Activated CD4-positive, alpha-beta T cell treated with anti-CD3 and anti-CD28 coated beads, Interleukin-2, amount 50 U/mL, for 16 hours (primary cell): ENCODE data around the gene ABCA13.

Experiments used
- DNase-seq: peaks from one replicate; pipeline ENCODE4 v3.0.0-alpha.2; 2020

Gene ABCA13

DNA sequence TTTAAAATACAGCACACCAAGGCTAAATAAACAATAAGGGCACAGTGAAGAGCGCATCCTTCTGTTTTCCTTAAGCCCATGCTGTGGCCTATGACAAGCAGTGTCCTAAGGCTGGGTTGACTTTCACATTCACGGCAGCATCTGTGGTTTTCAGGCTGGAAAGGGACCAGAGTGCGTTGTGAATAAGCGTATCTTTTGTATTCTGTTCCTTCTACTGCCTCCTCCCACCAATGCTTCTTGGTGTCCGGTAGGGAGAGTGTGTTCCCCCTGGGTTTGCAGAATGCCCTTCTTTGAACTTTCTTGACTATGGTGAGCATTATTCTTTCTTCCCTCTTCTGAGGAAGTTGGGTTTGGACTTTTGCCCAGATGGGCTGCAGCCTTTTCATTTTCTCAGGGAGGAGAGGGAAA lies 73.6 kb downstream of the ABCA13 start:
- no peak for DNase-seq

DNA sequence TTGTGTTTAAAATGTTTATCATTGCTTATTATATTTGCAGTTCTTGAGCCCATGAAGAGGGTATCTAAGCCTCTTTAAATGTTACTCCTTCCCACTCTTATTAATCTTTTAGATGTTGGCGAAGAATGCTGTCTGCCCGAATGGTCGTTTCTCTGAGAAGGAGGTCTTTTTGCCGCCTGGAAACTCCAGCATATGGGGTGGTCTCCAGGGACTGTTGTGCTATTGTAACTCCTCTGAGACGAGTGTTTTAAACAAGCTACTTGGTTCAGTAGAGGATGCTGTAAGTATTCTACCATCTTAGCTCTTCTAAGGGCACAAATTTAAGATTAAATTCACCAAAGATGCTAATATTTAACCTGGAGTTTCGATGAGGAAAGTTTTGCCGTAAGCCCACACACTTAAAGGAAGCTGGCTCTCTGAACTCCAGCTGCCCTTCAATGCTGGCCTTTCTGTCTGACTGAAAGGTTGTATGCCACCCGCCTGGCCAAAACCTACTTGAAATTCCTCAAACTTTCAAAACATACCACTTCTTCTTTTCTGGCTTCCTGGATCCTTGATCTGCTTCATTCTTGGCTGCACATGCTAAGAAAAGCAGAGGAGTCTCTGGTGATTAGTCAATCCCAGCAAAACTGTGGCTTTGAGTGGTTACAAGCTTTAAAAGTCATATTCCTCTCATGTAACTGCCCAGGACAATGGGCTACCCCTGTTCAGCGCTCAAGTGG lies 74.7 kb downstream of the ABCA13 start:
- DNase-seq = no peak

DNA sequence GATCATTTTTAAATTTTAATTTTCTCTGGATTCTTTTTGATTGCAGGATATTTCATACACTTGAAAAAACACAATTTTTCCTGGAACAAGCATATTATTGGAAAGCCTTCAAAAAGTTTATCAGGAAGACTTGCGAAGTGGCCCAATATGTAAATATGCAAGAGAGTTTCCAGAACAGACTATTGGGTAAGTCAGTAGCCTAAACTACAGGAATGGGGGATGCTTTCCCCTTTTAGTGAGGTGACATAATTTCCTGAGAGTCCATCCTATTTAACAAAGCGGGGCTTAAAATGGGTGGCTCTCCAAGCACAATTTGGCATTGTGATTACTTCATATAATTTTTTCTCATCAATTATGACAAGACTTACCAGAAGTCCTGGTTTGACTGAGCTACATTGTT lies 77.9 kb downstream of the ABCA13 start:
- no peak for DNase-seq

DNA sequence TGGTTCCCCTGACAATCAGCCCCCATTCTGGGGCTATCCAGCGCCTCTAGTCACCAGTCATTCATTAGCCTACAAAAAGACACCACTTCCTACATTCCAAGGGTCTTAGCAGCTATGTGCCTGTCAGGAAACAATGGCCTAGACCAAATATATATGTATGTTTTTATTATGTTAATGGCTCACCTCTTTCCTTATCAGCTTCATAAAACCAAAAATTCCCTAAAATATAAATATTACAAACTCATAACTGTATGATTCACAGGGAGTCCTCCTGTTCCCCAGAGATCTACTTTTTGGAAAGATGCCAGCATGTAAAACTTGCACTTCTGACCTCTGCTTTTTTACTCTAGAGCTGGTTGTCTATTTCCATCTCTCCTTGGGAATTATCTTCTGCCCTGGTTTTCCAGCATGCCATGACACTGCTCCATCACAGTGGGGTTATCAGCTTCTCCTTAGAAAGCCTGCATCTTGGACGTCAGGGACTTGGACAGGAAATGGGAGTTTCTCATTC lies 79.2 kb downstream of the ABCA13 start:
- DNase-seq = no peak

DNA sequence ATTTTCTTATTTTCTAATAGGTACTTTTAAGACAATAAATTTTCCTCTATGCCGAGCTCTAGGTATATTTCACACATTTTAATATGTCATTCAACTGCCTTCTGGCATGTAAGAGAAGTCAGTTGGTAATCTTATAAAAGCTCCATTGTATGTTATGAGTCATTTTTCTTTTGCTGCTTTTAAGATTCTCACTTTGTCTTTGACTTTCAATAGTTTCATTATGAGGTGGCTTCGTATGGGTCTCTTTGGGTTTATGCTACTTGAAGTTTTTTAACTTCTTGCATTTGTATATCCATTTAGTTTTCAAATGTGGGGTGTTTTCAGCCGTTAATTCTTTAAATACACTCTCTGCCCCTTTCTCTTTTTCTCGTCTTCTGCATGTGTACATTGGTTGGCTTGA lies 80.5 kb downstream of the ABCA13 start:
- peak; percentile 80 for DNase-seq

DNA sequence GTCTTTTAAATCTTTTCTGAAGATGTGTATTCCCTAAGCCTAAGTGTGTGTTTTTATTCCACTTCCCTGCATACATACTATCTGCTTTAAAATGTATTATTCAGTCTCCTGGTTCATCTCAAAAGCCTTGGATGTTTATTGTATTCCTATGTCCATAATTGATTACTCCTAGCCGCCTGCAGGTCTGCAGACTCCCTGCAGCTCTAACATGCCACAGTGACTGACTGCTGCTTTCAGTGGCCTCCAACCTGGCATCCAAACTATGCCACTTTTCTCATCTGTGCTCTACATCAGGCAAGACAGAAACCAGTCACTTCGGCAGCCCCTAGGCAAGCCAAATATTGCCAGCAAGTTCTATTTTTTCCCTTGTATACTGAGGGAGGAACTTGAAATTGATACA lies 81.7 kb downstream of the ABCA13 start:
- DNase-seq = no peak

DNA sequence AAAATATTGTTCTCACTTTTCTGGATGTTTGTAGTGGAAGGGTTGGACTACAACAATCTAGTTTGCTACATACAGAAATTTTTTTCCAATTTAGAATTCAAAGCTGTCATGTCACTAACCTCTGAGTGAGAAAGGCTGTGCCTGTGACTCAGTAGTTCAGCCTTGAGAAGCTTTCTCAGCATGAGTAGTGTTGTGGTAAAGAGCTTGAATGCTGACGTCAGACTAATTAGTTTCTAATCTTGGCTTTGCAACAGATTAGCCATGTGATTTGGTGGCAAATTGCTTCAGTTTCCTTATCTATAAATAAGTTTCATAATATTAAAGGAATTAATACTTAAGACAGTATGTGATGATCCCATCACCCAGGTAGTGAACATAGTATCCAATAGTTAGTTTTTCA lies 83.8 kb downstream of the ABCA13 start:
- peak; percentile 81 for DNase-seq

DNA sequence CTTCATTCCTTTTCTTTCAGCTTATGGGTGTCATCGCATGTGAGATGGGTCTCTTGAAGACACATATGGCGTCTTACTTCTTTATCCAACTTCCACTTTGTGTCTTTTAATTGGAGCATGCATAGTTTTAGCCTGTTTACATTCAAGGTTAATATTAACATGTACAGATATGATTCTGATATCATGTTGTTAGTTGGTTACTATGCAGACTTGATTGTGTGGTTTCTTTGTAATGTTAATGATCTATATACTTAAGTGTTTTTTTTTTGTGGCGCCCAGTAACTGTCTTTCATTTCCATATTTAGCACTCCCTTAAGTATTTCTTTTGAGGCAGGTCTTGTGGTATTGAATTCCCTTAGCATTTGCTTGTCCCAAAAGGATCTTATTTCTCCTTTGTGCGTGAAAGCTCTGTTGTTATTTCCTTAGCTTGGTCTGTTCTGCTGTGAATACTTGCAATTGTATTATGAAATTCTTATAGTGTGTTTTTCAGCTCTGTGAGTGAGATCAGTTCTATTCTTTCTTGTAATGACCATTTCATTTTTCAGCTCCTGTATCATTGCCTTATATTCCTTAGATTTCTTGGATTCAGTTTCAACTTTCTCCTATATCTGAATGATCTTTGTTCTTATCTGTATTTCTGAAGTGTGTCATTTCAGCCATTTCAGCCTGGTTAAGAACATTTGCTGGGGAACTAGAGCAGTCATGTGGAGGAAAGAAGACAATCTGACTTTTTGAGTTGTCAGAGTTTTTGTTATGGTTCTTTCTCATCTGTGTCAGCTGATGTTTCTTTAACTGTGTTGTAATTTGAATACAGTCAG lies 88.4 kb downstream of the ABCA13 start:
- DNase-seq = no peak

DNA sequence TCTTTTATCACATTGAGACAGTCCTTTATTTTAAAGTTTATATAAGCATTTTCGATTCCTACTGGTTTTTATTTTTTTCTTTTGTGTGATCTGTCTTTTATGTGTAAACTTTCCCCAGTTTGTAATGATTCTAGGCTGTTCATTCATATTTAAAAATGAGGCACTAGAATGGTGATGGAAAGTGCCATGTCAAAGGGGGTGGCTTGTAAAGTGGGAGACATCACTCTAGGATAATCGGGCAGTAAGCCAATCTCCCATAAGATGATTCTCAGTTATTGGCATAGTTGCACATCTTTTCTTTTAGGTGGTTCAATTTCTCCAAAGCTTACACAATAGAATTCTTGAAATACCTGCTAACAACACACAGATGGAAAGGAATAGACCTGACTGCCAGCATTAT lies 90.4 kb downstream of the ABCA13 start:
- DNase-seq = no peak

DNA sequence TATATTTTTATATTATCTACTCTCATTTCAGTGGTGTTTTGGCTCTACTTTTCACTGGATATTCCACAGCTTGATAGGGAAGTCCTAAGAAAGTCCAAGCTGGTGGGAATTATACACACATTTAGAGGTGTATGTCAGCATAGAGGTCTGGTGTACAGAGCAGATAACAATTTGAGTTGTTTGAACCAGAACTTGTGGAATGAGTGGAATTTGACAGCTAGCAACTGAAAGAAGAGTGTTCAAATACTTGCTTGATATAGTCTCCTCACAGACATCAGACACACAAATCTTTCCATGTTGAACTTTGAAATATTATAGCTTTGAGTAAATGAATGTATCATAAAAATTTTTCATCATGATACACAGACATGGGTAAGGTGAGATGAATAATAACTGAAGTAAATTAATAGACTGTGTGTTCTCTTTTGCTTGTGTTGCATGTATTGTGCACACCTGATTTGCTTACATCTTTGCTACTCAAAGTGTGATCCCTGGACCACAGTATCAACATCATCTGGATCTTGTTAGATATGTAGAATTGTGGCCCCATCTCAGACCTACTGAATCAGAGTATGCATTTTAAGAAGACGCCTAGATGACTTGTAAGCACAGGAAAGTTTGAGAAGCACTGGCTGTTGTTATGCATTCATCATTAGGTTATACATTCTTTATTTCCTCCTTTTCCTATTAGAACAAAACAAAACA lies 91.5 kb downstream of the ABCA13 start:
- DNase-seq = no peak

DNA sequence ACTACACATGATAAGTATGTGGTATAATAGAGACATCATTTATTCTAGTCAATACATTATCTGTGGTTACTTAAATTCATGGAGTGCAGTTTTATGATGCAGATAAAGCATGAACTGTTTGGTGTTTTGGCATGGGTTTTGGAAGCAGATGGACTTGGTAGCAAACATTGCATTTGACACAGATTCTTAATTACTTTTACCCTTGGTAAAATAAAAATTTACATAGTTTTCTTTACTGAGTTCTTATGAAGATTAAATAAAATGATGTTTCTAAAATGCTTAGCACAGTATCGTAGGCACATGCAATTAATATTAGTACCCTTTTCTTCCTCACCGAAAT lies 92.0 kb downstream of the ABCA13 start:
- DNase-seq = no peak

DNA sequence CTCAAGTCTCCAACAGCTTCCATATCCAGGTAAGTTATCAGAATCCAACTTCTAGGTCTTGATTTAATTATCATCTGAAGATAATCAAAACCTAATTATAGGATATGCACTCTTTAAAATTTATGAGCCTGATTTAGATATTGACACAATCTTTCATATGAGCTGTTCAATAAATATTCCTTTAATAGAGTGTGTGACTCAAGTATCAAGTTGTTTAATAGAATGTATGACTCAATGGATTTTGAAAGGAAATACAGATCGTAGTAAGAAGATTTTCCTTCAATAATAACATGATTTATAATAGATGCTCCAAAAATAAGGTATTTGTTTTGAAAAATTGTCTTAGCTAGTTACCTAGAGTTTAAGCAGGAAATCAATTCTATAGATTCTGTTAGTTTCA lies 97.8 kb downstream of the ABCA13 start:
- DNase-seq = no peak

DNA sequence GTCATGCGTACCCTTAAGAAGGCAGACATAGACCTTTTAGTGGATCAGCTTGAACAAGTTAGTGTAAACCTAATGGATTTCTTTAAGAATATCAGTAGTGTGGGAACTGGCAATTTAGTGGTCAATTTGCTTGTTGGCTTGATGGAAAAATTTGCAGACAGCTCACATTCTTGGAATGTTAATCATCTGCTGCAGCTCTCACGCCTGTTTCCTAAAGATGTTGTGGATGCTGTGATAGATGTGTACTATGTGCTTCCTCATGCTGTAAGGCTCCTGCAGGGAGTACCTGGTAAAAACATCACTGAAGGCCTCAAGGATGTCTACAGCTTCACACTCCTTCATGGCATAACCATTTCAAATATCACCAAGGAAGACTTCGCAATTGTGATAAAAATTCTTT lies 103.4 kb downstream of the ABCA13 start:
- DNase-seq = no peak

DNA sequence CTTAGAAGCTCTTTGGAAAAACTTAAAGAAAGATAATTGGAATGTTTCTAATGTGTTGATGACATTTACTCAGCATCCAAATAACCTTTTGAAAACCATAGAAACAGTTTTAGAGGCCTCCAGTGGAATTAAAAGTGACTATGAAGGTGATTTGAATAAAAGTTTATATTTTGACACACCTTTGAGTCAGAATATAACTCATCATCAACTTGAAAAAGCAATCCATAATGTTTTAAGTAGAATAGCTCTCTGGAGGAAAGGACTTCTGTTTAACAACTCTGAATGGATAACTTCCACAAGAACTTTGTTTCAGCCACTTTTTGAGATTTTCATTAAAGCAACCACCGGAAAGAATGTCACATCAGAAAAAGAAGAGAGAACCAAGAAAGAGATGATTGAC lies 108.2 kb downstream of the ABCA13 start:
- DNase-seq = no peak

DNA sequence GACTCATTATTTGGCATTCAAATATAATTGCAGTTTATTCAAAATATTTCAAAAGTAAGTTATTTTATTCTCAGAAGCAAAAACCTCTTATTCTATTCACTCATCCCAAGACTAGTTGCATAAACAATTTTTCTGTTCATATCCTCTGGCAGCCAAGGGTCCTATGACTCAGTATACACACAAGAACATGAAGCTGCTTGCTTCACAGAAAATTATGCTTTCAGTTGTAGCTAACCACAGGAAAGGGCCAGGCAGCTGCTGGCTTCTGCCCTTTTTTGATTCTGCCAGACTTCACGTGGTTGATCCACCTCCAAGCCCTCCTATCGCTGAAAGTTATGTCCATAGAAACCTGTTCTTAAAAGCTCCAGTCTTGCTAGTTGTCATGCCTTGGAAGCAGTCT lies 108.8 kb downstream of the ABCA13 start:
- peak; percentile 71 for DNase-seq

DNA sequence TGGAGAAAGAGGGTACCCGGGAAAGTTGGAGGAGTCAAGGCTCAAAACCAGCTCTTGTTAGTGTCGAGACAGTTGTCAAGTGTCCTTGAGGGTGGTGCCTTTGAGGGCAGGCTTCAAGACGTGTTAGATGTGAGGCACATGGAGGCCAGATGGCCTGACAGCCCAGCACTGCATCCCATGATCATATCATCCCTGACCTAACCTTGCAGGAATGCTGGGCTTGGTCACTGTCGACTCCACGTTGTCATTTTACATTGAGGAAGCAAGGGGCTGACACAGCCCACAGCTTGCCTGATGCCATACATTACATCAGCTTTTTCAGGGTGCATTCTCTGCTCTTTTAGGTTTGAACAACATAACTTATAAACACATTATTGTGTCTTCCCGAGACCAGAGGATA lies 114.1 kb downstream of the ABCA13 start:
- DNase-seq = no peak

DNA sequence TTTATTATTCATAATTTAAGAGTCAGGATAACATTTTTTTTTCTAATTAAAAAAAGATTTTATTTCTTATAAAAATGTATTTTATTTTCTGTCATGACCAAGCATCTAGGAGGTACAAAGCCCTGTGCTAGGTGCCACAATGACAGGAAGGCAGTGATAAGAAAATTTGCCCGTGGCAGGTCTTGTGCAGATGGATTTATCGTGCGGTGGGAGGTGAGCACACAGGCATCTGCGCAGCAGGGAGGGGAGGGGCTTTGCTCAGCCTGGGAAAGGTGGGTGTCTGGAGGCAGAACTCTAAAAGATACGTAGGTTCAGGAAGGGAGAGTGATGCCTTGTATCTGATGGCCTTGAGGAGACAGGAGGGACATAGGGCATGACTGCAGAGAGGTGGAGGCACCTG lies 115.6 kb downstream of the ABCA13 start:
- no peak for DNase-seq

DNA sequence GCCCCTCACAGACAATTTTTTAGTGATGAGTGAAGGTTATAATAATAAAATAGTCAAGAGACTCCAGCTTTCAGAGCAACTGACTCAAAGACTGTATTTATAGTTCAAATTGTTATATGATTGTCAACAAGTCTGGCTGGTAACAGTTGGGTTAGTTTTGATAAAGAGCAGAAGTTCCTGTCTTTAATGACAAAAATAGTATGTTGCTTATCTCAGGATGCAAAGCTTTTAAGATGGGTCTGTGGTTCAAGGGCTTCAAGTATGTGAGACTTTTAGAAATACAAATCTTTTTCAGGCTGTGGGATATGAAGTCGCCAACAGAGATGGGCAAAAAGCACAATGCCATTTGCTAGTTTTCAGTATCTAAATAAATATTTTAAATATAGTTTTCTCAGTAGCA lies 118.4 kb downstream of the ABCA13 start:
- no peak for DNase-seq

DNA sequence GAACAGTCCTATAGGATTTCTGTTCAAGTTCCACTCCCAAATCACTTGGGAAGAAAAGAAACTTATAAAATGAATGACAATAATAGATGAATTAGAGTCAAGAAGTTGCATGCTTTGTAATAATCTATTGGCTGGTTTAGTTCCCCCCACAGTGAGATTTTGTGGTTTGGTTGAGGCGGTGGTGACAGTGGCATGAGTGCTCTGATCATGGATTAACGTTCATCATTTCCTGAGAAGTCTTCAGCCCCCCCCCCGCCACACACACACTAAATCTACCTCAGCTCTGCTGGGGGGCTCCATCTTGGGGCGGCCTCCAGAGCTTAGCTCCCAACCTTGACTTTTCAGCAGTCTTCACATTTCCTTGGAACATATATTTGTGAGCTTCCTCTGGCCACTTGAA lies 121.7 kb downstream of the ABCA13 start:
- DNase-seq = no peak

DNA sequence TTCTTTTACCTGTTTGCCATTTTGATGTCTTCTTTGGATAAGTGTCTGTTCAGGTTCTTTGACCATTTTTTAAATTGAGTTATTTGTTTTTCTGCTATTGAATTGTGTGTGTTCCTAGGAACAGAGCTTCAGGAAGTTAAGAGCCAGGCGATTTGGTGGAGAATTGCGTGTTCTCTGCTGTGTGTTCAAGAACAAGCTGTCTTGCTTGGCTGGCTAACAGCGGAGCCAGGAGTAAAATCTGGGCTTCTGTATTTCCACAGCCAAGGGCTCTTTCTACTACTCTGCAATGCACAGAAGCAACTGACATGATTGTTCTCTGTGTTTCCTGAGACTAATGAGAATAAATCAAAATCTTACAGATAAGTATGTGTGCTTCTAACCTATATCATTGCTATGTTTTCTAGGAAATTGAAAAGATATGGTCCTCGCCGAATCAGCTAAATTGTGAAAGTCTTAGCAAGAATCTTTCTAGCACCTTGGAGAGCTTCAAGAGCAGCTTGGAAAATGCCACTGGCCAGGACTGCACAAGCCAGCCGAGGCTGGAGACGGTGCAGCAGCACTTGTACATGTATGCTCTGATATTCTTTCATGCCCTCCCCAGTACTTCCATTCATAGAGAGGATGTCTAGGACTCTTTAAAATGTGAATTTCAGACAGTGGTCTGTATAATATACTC lies 124.2 kb downstream of the ABCA13 start:
- DNase-seq = no peak

DNA sequence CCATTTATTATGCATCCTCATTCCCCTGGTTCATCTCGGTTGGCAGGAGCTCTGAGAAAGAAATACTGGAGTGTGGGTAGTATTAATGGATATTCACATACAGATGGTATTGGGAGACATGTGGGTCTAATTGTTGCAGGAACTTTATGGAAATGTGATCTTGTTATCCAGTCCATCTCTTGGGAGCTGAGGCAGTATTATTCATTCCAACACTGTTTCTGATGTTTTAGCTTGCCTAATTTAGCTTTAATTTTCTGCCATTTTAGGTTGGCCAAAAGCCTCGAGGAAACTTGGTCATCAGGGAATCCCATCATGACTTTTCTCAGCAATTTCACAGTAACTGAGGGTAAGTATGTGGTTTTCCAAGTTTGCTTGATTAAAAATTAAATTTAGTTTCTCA lies 125.7 kb downstream of the ABCA13 start:
- DNase-seq = no peak

DNA sequence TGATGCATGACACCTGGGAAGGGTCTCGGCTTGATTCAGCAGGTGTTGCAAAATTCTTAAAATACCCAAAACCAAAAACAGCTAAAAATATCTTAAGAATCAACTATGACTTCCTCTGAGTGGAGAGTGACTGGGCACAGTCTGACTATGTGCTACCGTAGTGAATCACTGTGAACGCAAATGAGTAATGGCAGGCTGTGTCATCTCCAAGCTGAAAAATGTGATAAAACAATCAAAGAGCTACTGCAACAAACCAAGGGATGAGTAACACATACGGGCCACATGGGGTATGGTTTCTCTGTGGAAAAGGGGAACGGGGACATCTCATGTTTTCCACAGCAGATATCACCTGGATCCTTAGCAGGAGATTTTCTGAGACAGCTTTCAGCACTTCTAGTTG lies 127.5 kb downstream of the ABCA13 start:
- DNase-seq = peak; percentile 86

DNA sequence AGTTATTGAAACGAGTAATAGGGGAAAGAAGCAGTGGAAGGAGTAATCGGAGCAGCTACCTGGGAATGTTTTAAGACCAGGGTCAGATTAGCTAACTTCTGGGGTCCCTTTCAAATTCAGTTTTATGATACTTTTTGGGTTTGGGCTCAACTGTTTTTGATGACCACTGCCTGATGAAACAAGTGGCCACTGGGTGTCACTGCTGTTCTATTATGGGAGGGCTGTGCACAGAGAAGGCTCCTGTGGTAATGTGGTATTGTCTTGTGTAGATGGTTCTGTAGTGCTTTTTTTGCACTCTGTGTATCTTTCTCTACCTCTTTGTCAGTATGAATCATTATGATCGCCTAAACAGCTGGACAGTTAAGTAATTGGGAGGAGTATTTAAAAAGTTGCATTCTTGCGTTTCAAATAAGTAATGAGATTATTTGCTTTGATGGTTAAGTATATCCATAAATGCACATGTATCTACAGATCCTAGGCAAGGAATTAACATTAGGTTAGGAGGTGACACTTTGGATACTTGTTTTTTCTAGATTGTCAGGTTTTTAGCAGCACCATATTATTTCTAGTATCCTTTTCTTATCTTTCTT lies 128.4 kb downstream of the ABCA13 start:
- DNase-seq = peak; percentile 79
